ENCODE data around the gene CD81.

CD81 gene

DNA sequence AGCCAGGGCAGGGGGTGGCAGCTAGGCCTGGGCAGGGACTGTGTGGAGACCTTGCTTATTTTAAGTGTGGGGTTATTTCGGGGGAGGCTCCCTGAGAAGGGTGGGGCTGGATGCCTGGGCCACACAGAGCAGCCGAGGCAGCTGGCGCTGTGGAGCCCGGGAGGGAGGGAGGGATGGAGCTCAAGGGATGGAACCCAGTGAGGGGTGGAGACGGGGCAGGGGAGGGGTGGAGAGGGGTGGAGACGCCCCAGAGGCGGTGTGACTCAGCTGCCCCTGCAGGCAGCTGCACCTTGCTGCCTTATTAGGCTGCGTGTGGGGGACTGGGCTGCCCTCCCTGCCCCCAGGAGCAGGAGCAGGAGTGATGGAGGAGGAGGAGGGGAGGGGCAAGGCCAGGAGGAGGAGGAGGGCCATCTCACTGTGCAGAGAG lies 13.6 kb downstream of the CD81 start:
- peak; percentile 93 for DNase-seq (ENCODE audit: low spot score)

DNA sequence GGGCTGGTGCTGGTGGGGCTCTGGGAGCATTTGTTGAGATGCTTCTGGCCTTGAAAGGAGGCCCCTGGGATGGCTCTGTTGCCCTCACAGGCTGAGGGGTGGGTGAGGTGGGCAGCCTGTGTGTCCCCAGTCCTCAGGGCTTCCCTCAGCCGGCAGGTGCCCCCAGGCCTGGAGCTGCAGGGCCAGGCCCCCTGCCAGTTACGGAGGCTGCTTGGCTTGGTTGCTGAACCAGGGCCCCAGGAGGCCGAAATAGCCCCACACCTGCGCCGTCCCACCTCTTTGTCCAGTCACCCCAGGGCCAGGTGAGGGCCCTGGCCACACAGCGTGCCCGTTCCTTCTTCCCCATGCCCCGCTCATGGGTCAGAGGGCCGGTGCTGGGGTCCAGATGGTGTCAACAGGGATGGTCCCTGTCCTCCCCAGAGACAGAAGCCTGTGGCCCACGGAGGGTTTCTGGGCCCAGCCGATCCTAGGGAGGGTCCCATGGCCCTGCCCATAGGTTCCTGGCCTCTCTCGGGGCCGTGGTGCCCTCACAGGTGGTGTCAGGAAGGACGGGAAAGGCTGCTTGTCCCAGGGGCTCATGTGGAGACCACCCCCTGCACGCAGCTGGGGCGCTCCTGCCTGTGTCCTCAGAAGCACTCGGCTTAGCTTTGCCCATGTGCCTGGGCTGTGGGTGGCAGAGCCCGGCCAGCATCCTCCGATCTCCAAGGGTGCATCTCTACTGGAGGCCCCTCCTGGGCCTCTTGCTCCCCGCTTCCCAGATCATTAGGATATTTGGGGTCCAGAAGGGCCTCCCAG lies 14.3 kb downstream of the CD81 start:
- DNase-seq (ENCODE audit: low spot score): no peak

- no peak for DNase-seq (ENCODE audit: low spot score)
These were observed 15.3 kb downstream of the CD81 start for GRCh38 chr11:2392241-2392959.

DNA sequence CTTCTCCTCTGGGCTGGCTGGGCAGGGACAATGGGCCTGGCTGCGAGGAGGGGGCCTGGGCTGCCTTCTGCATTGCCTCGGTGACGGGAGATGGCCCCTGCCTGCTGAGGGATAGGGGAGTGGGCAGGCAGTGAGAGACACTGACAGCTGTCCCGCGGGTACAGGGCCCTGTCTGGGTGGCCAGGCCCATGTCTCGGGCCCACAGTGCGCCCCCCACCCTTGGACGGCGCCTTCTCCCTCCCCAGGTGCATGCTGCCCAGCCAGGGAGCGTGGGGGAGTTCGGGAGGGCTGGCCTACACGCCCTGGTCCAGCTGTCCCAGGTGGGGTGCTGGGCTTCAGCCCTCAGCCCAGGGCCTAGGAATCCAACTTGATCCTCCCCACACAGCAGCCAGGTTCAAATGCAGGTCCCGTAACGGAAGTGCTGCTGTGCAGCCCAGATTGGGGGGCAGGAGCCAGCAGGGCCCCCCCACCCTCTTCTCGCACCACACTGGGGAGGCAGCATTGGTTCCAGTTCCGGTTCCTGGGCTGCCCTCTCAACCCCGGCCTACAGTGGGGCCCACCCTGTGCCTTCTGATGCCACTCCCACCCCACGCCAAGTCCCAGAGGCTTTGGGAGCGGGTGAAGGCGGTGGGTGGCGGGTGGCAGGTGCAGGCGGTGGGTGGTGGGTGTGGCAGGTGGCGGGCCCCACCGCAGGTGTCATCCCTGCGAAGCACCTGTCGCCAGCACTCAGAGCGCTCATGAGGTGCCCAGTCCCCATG lies 16.2 kb downstream of the CD81 start:
- DNase-seq (ENCODE audit: low spot score): no peak

- no peak for DNase-seq (ENCODE audit: low spot score)
These were observed 17.1 kb downstream of the CD81 start for GRCh38 chr11:2393941-2394817.

GRCh38 chr11:2394818-2395105 lies 17.7 kb downstream of the CD81 start:
- DNase-seq (ENCODE audit: low spot score): no peak

DNA sequence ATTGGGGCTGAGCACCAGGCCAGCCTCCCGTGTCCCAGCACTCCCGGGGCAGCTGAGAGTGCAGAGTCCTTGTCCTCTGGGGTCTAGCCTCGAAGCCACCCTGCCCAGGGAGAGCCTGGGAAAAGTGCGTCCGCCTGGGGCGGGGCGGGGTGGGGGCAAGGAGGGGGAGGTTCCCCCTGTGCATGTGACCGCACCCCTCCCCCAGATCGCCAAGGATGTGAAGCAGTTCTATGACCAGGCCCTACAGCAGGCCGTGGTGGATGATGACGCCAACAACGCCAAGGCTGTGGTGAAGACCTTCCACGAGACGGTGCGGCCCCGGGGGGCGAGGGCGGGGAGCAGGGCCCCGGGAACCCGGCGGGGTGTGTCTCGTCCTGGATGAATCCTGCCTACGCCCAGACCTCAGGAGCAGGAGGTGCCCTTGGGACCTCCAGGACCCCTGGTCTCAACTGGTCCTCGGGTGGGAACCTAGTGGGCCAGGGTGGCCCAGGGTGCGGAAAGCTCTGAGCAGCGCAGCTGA lies 18.2 kb downstream of the CD81 start:
- DNase-seq (ENCODE audit: low spot score): no peak

- no peak for DNase-seq (ENCODE audit: low spot score)
These were observed 18.7 kb downstream of the CD81 start for GRCh38 chr11:2395856-2396255.

DNA sequence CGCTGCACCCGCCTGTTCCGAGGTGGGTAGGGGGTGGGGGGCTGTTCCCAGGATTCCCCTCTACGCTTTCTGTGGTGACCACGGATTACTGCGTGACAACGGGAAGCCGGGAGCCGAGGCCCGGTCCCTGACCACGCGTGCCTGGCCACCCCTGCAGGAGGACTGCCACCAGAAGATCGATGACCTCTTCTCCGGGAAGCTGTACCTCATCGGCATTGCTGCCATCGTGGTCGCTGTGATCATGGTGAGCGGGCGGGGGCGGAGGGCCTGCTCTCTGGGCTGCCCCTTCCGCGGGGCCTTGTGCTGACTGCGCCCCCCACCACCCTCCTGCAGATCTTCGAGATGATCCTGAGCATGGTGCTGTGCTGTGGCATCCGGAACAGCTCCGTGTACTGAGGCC lies 19.4 kb downstream of the CD81 start:
- no peak for DNase-seq (ENCODE audit: low spot score)

DNA sequence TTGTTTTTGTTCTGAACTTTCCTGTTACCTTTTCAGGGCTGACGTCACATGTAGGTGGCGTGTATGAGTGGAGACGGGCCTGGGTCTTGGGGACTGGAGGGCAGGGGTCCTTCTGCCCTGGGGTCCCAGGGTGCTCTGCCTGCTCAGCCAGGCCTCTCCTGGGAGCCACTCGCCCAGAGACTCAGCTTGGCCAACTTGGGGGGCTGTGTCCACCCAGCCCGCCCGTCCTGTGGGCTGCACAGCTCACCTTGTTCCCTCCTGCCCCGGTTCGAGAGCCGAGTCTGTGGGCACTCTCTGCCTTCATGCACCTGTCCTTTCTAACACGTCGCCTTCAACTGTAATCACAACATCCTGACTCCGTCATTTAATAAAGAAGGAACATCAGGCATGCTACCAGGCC lies 19.9 kb downstream of the CD81 start:
- no peak for DNase-seq (ENCODE audit: low spot score)

DNA sequence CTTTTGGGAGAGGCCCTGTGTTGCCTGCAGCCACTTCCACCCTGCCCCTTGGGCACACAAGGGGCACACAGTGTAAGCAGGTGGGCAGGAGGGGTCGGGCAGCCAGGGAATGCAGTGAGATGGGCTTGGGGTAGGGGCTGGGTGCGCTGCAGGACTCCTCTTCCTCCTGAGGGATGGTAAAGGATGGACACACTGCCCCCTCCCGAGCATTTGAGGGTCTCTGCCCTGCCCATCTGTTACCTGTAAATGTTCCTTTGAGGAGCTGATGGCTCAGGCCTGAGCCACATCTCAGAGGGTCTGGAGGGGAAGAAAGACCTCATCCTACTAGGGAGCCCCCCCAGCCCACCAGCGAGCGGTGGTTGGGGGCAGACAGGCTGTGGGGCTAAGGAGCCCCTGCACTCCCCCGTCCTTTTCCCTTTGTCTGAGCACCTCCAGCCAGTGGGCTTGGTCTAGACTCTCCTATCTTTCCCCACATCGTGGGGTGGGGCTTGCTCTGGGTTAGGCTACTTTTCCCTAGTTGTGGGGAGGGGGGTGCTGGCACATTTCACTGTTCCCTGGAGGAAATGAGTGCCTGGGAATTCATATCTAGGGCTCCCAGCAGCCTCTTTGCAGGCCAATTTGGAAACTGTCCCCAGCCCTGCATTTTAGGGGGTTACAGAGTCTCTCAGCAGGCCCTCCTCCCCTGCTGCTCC lies 21.7 kb downstream of the CD81 start:
- no peak for DNase-seq (ENCODE audit: low spot score)

DNA sequence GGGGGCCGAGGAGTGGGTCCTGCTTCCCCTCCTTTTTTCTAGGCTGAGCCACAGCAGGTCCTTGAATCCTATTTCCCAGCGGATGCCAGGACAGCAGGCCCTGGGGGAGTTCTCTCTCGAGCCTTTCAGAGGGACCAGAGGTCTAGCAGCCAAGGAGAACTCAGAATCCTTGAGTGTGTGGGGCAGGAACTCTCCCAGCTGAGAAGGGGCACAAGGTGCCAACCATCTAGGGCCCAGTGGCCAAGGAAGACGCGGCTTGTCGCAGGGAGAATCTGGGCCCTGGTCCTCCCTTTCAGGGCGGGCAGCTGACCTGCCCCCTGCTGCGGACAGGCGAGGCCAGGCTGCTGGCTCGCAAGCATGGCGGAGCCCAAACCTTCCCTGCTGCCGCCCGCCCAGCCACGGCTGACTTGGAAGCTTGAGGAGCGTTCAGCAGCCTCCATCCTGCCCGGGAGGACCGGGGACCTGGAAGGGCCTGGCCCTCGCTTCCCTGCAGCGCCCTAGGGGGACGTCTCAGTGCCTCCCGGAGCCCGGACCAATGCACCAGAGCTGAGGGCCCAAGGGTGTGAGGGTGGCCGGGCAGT lies 22.5 kb downstream of the CD81 start:
- DNase-seq (ENCODE audit: low spot score): peak; percentile 54

- DNase-seq (ENCODE audit: low spot score): peak; percentile 99
These were observed 23.1 kb downstream of the CD81 start, which contains the start of gene TSSC4 for GRCh38 chr11:2400069-2400761. TSS of gene TSSC4 (plus strand) at chr11:2400750. CDS start at chr11:2402634, 1,884 bp downstream.

- no peak for DNase-seq (ENCODE audit: low spot score)
These were observed 23.8 kb downstream of the CD81 start for GRCh38 chr11:2400762-2401435.

DNA sequence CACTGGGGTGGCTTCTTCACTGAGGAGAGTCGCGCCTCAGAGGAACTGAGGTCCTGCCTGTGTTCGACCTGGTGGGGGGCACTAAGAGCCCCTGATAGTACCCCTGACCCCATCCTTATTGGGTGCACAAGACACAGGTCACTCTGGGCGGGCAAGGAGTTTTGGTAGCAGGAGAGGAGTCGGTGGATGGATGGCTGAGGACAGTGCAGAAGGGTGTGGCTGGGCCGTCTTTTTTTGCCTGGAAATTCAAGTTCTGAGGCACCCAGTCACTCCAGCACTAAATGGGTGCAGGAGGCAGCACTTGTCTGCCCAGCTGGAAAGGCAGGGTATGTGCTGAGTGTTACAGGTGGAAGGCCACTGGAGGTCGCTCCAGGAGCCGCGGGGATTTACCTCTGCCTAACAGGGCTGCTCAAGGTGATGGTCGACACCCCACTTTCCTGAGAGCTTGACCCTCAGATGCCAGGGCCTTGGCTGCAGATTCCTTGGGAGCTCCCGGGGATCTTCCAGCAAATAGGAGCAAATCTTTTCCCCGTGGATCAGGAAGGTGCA lies 24.4 kb downstream of the CD81 start:
- no peak for DNase-seq (ENCODE audit: low spot score)

DNA sequence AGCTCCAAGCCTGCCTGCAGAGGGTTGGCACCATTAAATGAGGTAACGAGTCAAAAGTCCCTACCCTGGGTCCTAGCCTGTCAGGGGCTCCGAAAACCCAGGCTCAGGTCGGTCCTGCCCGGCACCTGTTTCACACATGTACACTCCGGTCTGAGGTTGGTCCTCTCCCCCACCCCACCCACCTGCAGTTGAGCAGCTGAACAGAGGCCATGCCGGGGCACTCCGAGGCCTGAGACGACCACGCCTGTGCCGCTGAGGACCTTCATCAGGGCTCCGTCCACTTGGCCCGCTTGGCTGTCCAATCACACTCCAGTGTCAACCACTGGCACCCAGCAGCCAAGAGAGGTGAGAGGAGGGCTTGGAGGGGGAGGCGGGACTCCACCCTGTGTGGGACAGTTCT lies 25.0 kb downstream of the CD81 start:
- no peak for DNase-seq (ENCODE audit: low spot score)

DNA sequence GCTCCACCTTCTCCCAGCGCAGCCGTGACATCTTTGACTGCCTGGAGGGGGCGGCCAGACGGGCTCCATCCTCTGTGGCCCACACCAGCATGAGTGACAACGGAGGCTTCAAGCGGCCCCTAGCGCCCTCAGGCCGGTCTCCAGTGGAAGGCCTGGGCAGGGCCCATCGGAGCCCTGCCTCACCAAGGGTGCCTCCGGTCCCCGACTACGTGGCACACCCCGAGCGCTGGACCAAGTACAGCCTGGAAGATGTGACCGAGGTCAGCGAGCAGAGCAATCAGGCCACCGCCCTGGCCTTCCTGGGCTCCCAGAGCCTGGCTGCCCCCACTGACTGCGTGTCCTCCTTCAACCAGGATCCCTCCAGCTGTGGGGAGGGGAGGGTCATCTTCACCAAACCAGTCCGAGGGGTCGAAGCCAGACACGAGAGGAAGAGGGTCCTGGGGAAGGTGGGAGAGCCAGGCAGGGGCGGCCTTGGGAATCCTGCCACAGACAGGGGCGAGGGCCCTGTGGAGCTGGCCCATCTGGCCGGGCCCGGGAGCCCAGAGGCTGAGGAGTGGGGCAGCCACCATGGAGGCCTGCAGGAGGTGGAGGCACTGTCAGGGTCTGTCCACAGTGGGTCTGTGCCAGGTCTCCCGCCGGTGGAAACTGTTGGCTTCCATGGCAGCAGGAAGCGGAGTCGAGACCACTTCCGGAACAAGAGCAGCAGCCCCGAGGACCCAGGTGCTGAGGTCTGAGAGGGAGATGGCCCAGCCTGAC lies 26.0 kb downstream of the CD81 start:
- DNase-seq (ENCODE audit: low spot score): no peak

DNA sequence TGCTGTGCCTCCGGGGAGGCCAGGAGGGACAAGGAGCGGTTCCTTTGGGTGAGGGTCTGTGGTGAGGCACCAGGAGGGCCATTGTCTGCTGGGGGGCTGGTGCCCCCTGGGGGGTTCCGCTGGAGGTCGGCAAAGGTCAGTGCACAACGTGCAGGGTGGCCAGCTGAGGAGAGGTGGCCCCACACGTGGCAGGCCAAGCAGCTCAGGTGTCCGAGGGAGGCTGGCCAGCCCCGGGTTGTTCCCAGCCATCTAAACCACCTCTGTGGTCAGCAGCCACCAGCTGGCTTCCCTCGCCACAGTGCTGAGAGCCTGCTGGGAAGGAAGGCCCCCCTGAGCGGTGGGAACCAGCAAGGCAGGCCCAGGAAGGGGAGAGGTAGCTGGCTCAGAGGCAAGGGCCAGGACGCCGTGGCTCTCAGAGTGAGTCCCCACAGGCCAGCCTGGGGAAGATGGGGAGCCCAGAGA lies 27.7 kb downstream of the CD81 start:
- no peak for DNase-seq (ENCODE audit: low spot score)
